ENCODE data around the gene GHDC.
"Not testable (repeated sequence)": the region's sequence is repeated elsewhere in the genome, so short reads cannot be mapped to it uniquely, and the experiment has no call there.

GHDC gene

GRCh38 chr17:42188749-42189650, 5.3 kb downstream of the GHDC start:
- Histone ChIP-seq H3K4me3 (ENCODE audit: low read length) (no peak overlapping the region), H3K27ac (ENCODE audit: low read length) (no peak overlapping the region), H3K9ac (ENCODE audit: low read length) (no peak overlapping the region), H3K36me3 (ENCODE audit: control insufficient read depth, low read depth, low read length) (no peaks in the 10 kb centered on the region), H3K27me3 (ENCODE audit: control insufficient read depth, insufficient read depth, low read length) (peaks cover 13% of the 10 kb centered on the region), H3K9me3 (ENCODE audit: control insufficient read depth, low read depth, low read length) (no peaks in the 10 kb centered on the region), H3K4me1 (ENCODE audit: control insufficient read depth, low read depth, low read length) (peaks cover 11% of the 10 kb centered on the region)

GRCh38 chr17:42187833-42188232, 6.5 kb downstream of the GHDC start:
- Histone ChIP-seq H3K4me1 (ENCODE audit: control insufficient read depth, low read depth, low read length) (peaks cover 14% of the 10 kb centered on the region), H3K27ac (ENCODE audit: low read length) (no peak overlapping the region), H3K4me3 (ENCODE audit: low read length) (no peak overlapping the region), H3K9me3 (ENCODE audit: control insufficient read depth, low read depth, low read length) (no peaks in the 10 kb centered on the region), H3K36me3 (ENCODE audit: control insufficient read depth, low read depth, low read length) (no peaks in the 10 kb centered on the region), H3K9ac (ENCODE audit: low read length) (no peak overlapping the region), H3K27me3 (ENCODE audit: control insufficient read depth, insufficient read depth, low read length) (peaks cover 25% of the 10 kb centered on the region)

- peaks cover 14% of the 10 kb centered on the region for H3K4me1 ChIP-seq (ENCODE audit: control insufficient read depth, low read depth, low read length)
- H3K9ac ChIP-seq (ENCODE audit: low read length) = not testable (repeated sequence)
- peaks cover 41% of the 10 kb centered on the region for H3K27me3 ChIP-seq (ENCODE audit: control insufficient read depth, insufficient read depth, low read length)
Observed at GRCh38 chr17:42186191-42186590, 8.1 kb downstream of the GHDC start.

GRCh38 chr17:42185621-42185930, 8.7 kb downstream of the GHDC start:
- no peaks in the 10 kb centered on the region for H3K9me3 ChIP-seq (ENCODE audit: control insufficient read depth, low read depth, low read length)

More at GRCh38 chr17:42186191-42186590, 8.1 kb downstream of the GHDC start:
- H3K27ac ChIP-seq (ENCODE audit: low read length); H3K36me3 ChIP-seq (ENCODE audit: control insufficient read depth, low read depth, low read length); H3K9me3 ChIP-seq (ENCODE audit: control insufficient read depth, low read depth, low read length); H3K4me3 ChIP-seq (ENCODE audit: low read length): not testable (repeated sequence)

GRCh38 chr17:42184713-42185620, 9.3 kb downstream of the GHDC start, which contains the start of gene HCRT:
HCRT (minus strand) TSS chr17:42185452; CDS start chr17:42185365, 87 bp downstream.
- Histone ChIP-seq H3K4me1 (ENCODE audit: control insufficient read depth, low read depth, low read length) (peaks cover 14% of the 10 kb centered on the region), H3K36me3 (ENCODE audit: control insufficient read depth, low read depth, low read length) (no peaks in the 10 kb centered on the region), H3K9me3 (ENCODE audit: control insufficient read depth, low read depth, low read length) (no peaks in the 10 kb centered on the region), H3K4me3 (ENCODE audit: low read length) (no peak within 1 kb of the TSS), H3K27ac (ENCODE audit: low read length) (no peak within 1 kb of the TSS), H3K9ac (ENCODE audit: low read length) (no peak within 1 kb of the TSS), H3K27me3 (ENCODE audit: control insufficient read depth, insufficient read depth, low read length) (peaks cover 51% of the 10 kb centered on the region)

More at GRCh38 chr17:42185621-42185930, 8.7 kb downstream of the GHDC start:
- H3K27ac ChIP-seq (ENCODE audit: low read length) = no peak overlapping the region
- no peak overlapping the region for H3K4me3 ChIP-seq (ENCODE audit: low read length)
- no peak overlapping the region for H3K9ac ChIP-seq (ENCODE audit: low read length)
- peaks cover 14% of the 10 kb centered on the region for H3K4me1 ChIP-seq (ENCODE audit: control insufficient read depth, low read depth, low read length)
- peaks cover 47% of the 10 kb centered on the region for H3K27me3 ChIP-seq (ENCODE audit: control insufficient read depth, insufficient read depth, low read length)
- H3K36me3 ChIP-seq (ENCODE audit: control insufficient read depth, low read depth, low read length) = no peaks in the 10 kb centered on the region

GRCh38 chr17:42183741-42184711, 10.3 kb downstream of the GHDC start:
- no peaks in the 10 kb centered on the region for H3K9me3 ChIP-seq (ENCODE audit: control insufficient read depth, low read depth, low read length)
- H3K9ac ChIP-seq (ENCODE audit: low read length) = no peak overlapping the region
- no peaks in the 10 kb centered on the region for H3K36me3 ChIP-seq (ENCODE audit: control insufficient read depth, low read depth, low read length)
- H3K4me1 ChIP-seq (ENCODE audit: control insufficient read depth, low read depth, low read length) = peaks cover 14% of the 10 kb centered on the region
- peak overlapping the region; percentile 62 for H3K4me3 ChIP-seq (ENCODE audit: low read length)
- H3K27ac ChIP-seq (ENCODE audit: low read length) = no peak overlapping the region
- H3K27me3 ChIP-seq (ENCODE audit: control insufficient read depth, insufficient read depth, low read length) = peaks cover 58% of the 10 kb centered on the region

GRCh38 chr17:42182927-42183734, 11.2 kb downstream of the GHDC start:
- H3K9ac ChIP-seq (ENCODE audit: low read length) = no peak overlapping the region
- peaks cover 14% of the 10 kb centered on the region for H3K4me1 ChIP-seq (ENCODE audit: control insufficient read depth, low read depth, low read length)
- no peaks in the 10 kb centered on the region for H3K9me3 ChIP-seq (ENCODE audit: control insufficient read depth, low read depth, low read length)
- H3K36me3 ChIP-seq (ENCODE audit: control insufficient read depth, low read depth, low read length) = no peaks in the 10 kb centered on the region
- H3K27ac ChIP-seq (ENCODE audit: low read length) = no peak overlapping the region
- peak overlapping the region; percentile 62 for H3K4me3 ChIP-seq (ENCODE audit: low read length)
- peaks cover 58% of the 10 kb centered on the region for H3K27me3 ChIP-seq (ENCODE audit: control insufficient read depth, insufficient read depth, low read length)

GRCh38 chr17:42181851-42182207, 12.5 kb downstream of the GHDC start:
- H3K27me3 ChIP-seq (ENCODE audit: control insufficient read depth, insufficient read depth, low read length) = peaks cover 58% of the 10 kb centered on the region
- H3K36me3 ChIP-seq (ENCODE audit: control insufficient read depth, low read depth, low read length) = no peaks in the 10 kb centered on the region
- H3K4me3 ChIP-seq (ENCODE audit: low read length) = peak overlapping the region; percentile 68
- H3K4me1 ChIP-seq (ENCODE audit: control insufficient read depth, low read depth, low read length) = peaks cover 14% of the 10 kb centered on the region
- H3K27ac ChIP-seq (ENCODE audit: low read length) = no peak overlapping the region
- no peak overlapping the region for H3K9ac ChIP-seq (ENCODE audit: low read length)
- H3K9me3 ChIP-seq (ENCODE audit: control insufficient read depth, low read depth, low read length) = no peaks in the 10 kb centered on the region

- Histone ChIP-seq H3K4me1 (ENCODE audit: control insufficient read depth, low read depth, low read length) (peaks cover 14% of the 10 kb centered on the region), H3K9me3 (ENCODE audit: control insufficient read depth, low read depth, low read length) (no peaks in the 10 kb centered on the region), H3K4me3 (ENCODE audit: low read length) (peak within 1 kb of the TSS; percentile 68), H3K27ac (ENCODE audit: low read length) (no peak within 1 kb of the TSS), H3K36me3 (ENCODE audit: control insufficient read depth, low read depth, low read length) (no peaks in the 10 kb centered on the region), H3K9ac (ENCODE audit: low read length) (no peak within 1 kb of the TSS), H3K27me3 (ENCODE audit: control insufficient read depth, insufficient read depth, low read length) (peaks cover 58% of the 10 kb centered on the region)
Observed at GRCh38 chr17:42180922-42181850, 13.1 kb downstream of the GHDC start, which contains the start of gene KCNH4. KCNH4 (minus strand) TSS chr17:42181142; CDS start chr17:42180945, 197 bp downstream.
